LNCAP (cell line): ENCODE measurements around the gene USP4.

Experiments used
- CTCF ChIP-seq: fragments of 450-650 bp; IDR thresholded peaks from 2 replicates; pipeline ENCODE4 v1.5.1; 2017; ENCODE audit warnings: mild to moderate bottlenecking

USP4 gene

GRCh38 chr3:49339941-49340800 is at the start of gene USP4:
TSS of gene USP4 (minus strand) at chr3:49340053. CDS start at chr3:49340024, 29 bp downstream.
- TF ChIP-seq CTCF = peak; percentile 51

- no peak for TF ChIP-seq CTCF
Measured at GRCh38 chr3:49389297-49389696, 49.4 kb upstream of the USP4 start.

- TF ChIP-seq CTCF = no peak
Measured at GRCh38 chr3:49388289-49388820, 48.5 kb upstream of the USP4 start.

- no peak for TF ChIP-seq CTCF
Measured at GRCh38 chr3:49387721-49388120, 47.9 kb upstream of the USP4 start.

- TF ChIP-seq CTCF = no peak
Measured at GRCh38 chr3:49386056-49386756, 46.4 kb upstream of the USP4 start.

- TF ChIP-seq CTCF = no peak
Measured at GRCh38 chr3:49385617-49386016, 45.8 kb upstream of the USP4 start.

- TF ChIP-seq CTCF = no peak
Measured at GRCh38 chr3:49383387-49383786, 43.5 kb upstream of the USP4 start.
